ENCODE measurements around the gene ITPR1.

GRCh38 chr3:4696266-4696665 lies 203.1 kb downstream of the ITPR1 start:
- TF ChIP-seq CTCF (IDR thresholded peaks at IDR 0.05) (no peak), POLR2A (IDR thresholded peaks at IDR 0.05) (no peak), EP300 (IDR thresholded peaks at IDR 0.05) (no peak), POLR2AphosphoS5 (IDR thresholded peaks at IDR 0.05) (no peak)

Measured in gastroesophageal sphincter (tissue), 3 donors.